ENCODE measurements around the gene UBASH3B. TPM values are rescaled to one million over a fixed set of nuclear protein-coding genes. Genes with fewer than 3 reads are reported as not detected.
A peak's percentile ranks its signal among the peaks of the same experiment; 100 is the strongest.

UBASH3B gene
- total and polyA plus RNA-seq, 11 donors: 0.72 to 19.0 (median 1.7) TPM

DNA sequence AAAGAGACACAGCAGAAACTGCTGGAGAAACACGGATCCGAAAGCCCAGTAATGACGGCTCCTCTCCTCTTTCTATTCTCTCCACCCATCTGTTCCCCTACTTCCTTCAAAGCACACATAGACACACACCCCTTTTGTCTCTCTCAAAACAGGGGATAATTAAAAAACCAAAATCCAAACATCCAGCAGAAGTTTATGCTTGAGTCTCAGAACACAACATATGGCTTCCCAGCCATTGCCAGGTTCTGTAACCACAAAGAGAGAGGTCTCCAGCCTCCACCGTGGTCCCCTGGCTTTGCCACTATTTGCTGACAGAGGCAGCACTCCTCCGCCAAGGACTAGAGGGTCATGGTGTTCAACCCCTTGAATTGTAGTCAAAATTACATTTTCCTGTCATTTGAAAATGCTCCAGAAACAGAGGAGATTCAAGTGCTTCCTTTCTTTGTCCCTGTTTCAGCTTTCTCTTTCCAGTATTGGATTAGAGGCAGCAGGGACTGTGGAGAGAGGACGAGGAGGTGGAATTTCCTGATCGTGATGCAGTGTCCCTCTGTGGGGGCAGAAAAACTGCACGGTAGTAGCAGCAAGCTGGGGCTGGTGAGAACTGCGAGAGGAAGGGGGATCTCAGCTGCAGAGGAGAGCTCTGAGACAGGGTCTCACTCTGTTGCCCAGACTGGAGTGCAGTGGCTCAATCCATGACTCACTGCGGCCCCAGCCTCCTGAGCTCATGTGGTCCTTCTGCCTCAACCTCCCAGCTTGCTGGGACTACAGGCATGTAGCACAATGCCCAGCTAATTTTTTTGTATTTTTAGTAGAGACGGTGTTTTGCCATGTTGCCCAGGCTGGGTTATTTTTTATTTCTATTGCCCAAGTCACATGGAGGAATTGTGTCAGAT lies 60.3 kb downstream of the UBASH3B start:
- H3K4me1 ChIP-seq: peaks cover 0 to 55% (median 0%) of the 10 kb centered on the region in 12 donors
- H3K27ac ChIP-seq: peak overlapping the region in 1 of 12 donors; percentile 77
- ATAC-seq (no peak), DNase-seq (no peak)
- no peaks in the 10 kb centered on the region for H3K27me3 ChIP-seq
- intact Hi-C loops (cut with DNase I): no loop called here
- H3K36me3 ChIP-seq: no peaks in the 10 kb centered on the region
- WGBS, 4 donors: 60 to 67% (median 63%) methylated on average over 11 of the region's 11 CpGs
- no peak overlapping the region for H3K4me3 ChIP-seq
- no peaks in the 10 kb centered on the region for H3K9me3 ChIP-seq
- no peak for TF ChIP-seq CTCF (IDR thresholded peaks at IDR 0.05)
- TF ChIP-seq POLR2A (IDR thresholded peaks at IDR 0.05): no peak

- ATAC-seq: peak; percentile 42 to 72 (median 56)
- H3K4me1 ChIP-seq: peaks cover 0 to 65% (median 0%) of the 10 kb centered on the region in 12 donors
- WGBS, 4 donors: 54 to 68% (median 63%) methylated on average over 9 of the region's 9 CpGs
- intact Hi-C loops (cut with DNase I): no loop called here
- H3K27ac ChIP-seq: peak overlapping the region in 1 of 12 donors; percentile 77
- no peak for DNase-seq
- no peak for TF ChIP-seq POLR2A (IDR thresholded peaks at IDR 0.05)
- TF ChIP-seq CTCF (IDR thresholded peaks at IDR 0.05): no peak
- no peaks in the 10 kb centered on the region for H3K27me3 ChIP-seq
- H3K36me3 ChIP-seq: no peaks in the 10 kb centered on the region
- no peaks in the 10 kb centered on the region for H3K9me3 ChIP-seq
- H3K4me3 ChIP-seq: no peak overlapping the region
Measured at GRCh38 chr11:122717264-122717867, 61.8 kb downstream of the UBASH3B start.

- Histone ChIP-seq H3K4me1 (peaks cover 0 to 58% (median 0%) of the 10 kb centered on the region in 12 donors), H3K27ac (no peak overlapping the region), H3K27me3 (no peaks in the 10 kb centered on the region), H3K4me3 (no peak overlapping the region), H3K36me3 (no peaks in the 10 kb centered on the region), H3K9me3 (no peaks in the 10 kb centered on the region)
- TF ChIP-seq CTCF (IDR thresholded peaks at IDR 0.05): no peak
- TF ChIP-seq POLR2A (IDR thresholded peaks at IDR 0.05): no peak
- ATAC-seq: no peak
- 89 to 94% (median 93%) methylated on average over 7 of the region's 7 CpGs for WGBS, 4 donors
- DNase-seq: no peak
- intact Hi-C loops (cut with DNase I): loop anchor here in 2 of 10 donors (5.0 to 10.0 kb wide), 2 partner anchors 33 to 65 kb away; partner anchors contain the start of gene UBASH3B (in 1 of the 2)
Measured at GRCh38 chr11:122720107-122720881, 64.8 kb downstream of the UBASH3B start.
